Effector memory CD4-positive, alpha-beta T cell (primary cell): ENCODE results near the gene OSBP2.

Experiments
- DNase-seq, 3 donors: peaks; one replicate each; pipeline ENCODE4 v3.0.0-alpha.2; 2020
- H3K27ac ChIP-seq: 2 replicates; pipeline ENCODE4 v1.7.0; 2013; ENCODE audit warnings: mild to moderate bottlenecking, low read length, moderate library complexity; ENCODE audit not compliant: insufficient read depth, poor library complexity, severe bottlenecking
- H3K27me3 ChIP-seq: replicated peaks from 2 replicates; pipeline ENCODE4 v1.7.0; 2013; ENCODE audit warnings: mild to moderate bottlenecking, low read length; ENCODE audit not compliant: insufficient read depth, control insufficient read depth, poor library complexity, severe bottlenecking
- H3K36me3 ChIP-seq: 2 replicates; pipeline ENCODE4 v1.7.0; 2013; ENCODE audit warnings: mild to moderate bottlenecking, low read length, moderate library complexity; ENCODE audit not compliant: control insufficient read depth, insufficient read depth
- H3K4me1 ChIP-seq: 2 replicates; pipeline ENCODE4 v1.7.0; 2013; ENCODE audit warnings: low read length, mild to moderate bottlenecking; ENCODE audit not compliant: control insufficient read depth, insufficient read depth, poor library complexity, severe bottlenecking
- H3K4me3 ChIP-seq: 2 replicates; pipeline ENCODE4 v1.7.0; 2013; ENCODE audit warnings: low read length, low read depth, mild to moderate bottlenecking; ENCODE audit not compliant: insufficient read depth, poor library complexity, severe bottlenecking
- H3K9me3 ChIP-seq: 2 replicates; pipeline ENCODE4 v1.7.0; 2013; ENCODE audit warnings: mild to moderate bottlenecking, low read length, moderate library complexity; ENCODE audit not compliant: control insufficient read depth

Gene OSBP2

GRCh38 chr22:30717331-30717921 is 22.8 kb downstream of the OSBP2 start:
- Histone ChIP-seq H3K27ac (no peak overlapping the region), H3K36me3 (no peaks in the 10 kb centered on the region), H3K4me3 (no peak overlapping the region), H3K4me1 (no peaks in the 10 kb centered on the region), H3K27me3 (no peaks in the 10 kb centered on the region), H3K9me3 (no peaks in the 10 kb centered on the region)
- DNase-seq, result no peak

- H3K4me3 ChIP-seq, result no peak overlapping the region
- no peaks in the 10 kb centered on the region for H3K4me1 ChIP-seq
- H3K9me3 ChIP-seq, result no peaks in the 10 kb centered on the region
- no peaks in the 10 kb centered on the region for H3K36me3 ChIP-seq
- no peaks in the 10 kb centered on the region for H3K27me3 ChIP-seq
- no peak overlapping the region for H3K27ac ChIP-seq
- no peak for DNase-seq
Measured at GRCh38 chr22:30717952-30718351, 23.3 kb downstream of the OSBP2 start.

- no peak for DNase-seq
- H3K4me1 ChIP-seq, result no peaks in the 10 kb centered on the region
- H3K27ac ChIP-seq, result no peak overlapping the region
- no peaks in the 10 kb centered on the region for H3K36me3 ChIP-seq
- no peak overlapping the region for H3K4me3 ChIP-seq
- H3K27me3 ChIP-seq, result no peaks in the 10 kb centered on the region
- no peaks in the 10 kb centered on the region for H3K9me3 ChIP-seq
Measured at GRCh38 chr22:30718491-30718890, 23.8 kb downstream of the OSBP2 start.

- H3K4me1 ChIP-seq, result no peaks in the 10 kb centered on the region
- H3K4me3 ChIP-seq, result no peak overlapping the region
Measured at GRCh38 chr22:30718938-30719337, 24.3 kb downstream of the OSBP2 start.

GRCh38 chr22:30720263-30720837 is 25.7 kb downstream of the OSBP2 start:
- no peaks in the 10 kb centered on the region for H3K9me3 ChIP-seq
- H3K4me1 ChIP-seq, result no peaks in the 10 kb centered on the region
- H3K27me3 ChIP-seq, result no peaks in the 10 kb centered on the region
- H3K27ac ChIP-seq, result no peak overlapping the region
- no peak for DNase-seq
- H3K4me3 ChIP-seq, result no peak overlapping the region
- no peaks in the 10 kb centered on the region for H3K36me3 ChIP-seq

More at GRCh38 chr22:30718938-30719337, 24.3 kb downstream of the OSBP2 start:
- Histone ChIP-seq H3K27ac (no peak overlapping the region), H3K36me3 (no peaks in the 10 kb centered on the region), H3K9me3 (no peaks in the 10 kb centered on the region), H3K27me3 (no peaks in the 10 kb centered on the region)
- DNase-seq, result no peak

- no peaks in the 10 kb centered on the region for H3K4me1 ChIP-seq
- no peaks in the 10 kb centered on the region for H3K9me3 ChIP-seq
- no peak overlapping the region for H3K27ac ChIP-seq
- no peak overlapping the region for H3K4me3 ChIP-seq
- DNase-seq, result no peak
- no peaks in the 10 kb centered on the region for H3K36me3 ChIP-seq
- H3K27me3 ChIP-seq, result no peaks in the 10 kb centered on the region
Measured at GRCh38 chr22:30721741-30722140, 27.1 kb downstream of the OSBP2 start.

- DNase-seq, result no peak
- H3K27me3 ChIP-seq, result no peaks in the 10 kb centered on the region
- no peaks in the 10 kb centered on the region for H3K36me3 ChIP-seq
- H3K9me3 ChIP-seq, result no peaks in the 10 kb centered on the region
- H3K27ac ChIP-seq, result no peak overlapping the region
- no peak overlapping the region for H3K4me3 ChIP-seq
- H3K4me1 ChIP-seq, result no peaks in the 10 kb centered on the region
Measured at GRCh38 chr22:30728826-30729225, 34.2 kb downstream of the OSBP2 start.

- no peaks in the 10 kb centered on the region for H3K4me1 ChIP-seq
- DNase-seq, result no peak
- no peak overlapping the region for H3K4me3 ChIP-seq
- no peaks in the 10 kb centered on the region for H3K9me3 ChIP-seq
- H3K27me3 ChIP-seq, result no peaks in the 10 kb centered on the region
- no peak overlapping the region for H3K27ac ChIP-seq
- no peaks in the 10 kb centered on the region for H3K36me3 ChIP-seq
Measured at GRCh38 chr22:30731658-30732057, 37.0 kb downstream of the OSBP2 start.

- DNase-seq, result no peak
- Histone ChIP-seq H3K4me1 (no peaks in the 10 kb centered on the region), H3K4me3 (no peak overlapping the region), H3K27me3 (no peaks in the 10 kb centered on the region), H3K9me3 (no peaks in the 10 kb centered on the region), H3K27ac (no peak overlapping the region), H3K36me3 (no peaks in the 10 kb centered on the region)
Measured at GRCh38 chr22:30732426-30732825, 37.8 kb downstream of the OSBP2 start.

- DNase-seq, result no peak
- H3K27ac ChIP-seq, result no peak overlapping the region
Measured at GRCh38 chr22:30733181-30733631, 38.5 kb downstream of the OSBP2 start.

More at GRCh38 chr22:30733181-30733631, 38.5 kb downstream of the OSBP2 start:
- Histone ChIP-seq H3K36me3 (no peaks in the 10 kb centered on the region), H3K4me3 (no peak overlapping the region), H3K4me1 (no peaks in the 10 kb centered on the region), H3K27me3 (no peaks in the 10 kb centered on the region), H3K9me3 (no peaks in the 10 kb centered on the region)
